ENCODE data around the gene OTUB2. TPM values are rescaled to one million over a fixed set of nuclear protein-coding genes. Genes with fewer than 3 reads are reported as not detected.

The OTUB2 gene
- total RNA-seq, 2 donors from 2014 or later, result 2.2 to 2.7 TPM

GRCh38 chr14:93991649-93992048 lies 34.5 kb upstream of the OTUB2 start:
- H3K27ac ChIP-seq, result no peak overlapping the region

GRCh38 chr14:93993382-93993781 lies 32.8 kb upstream of the OTUB2 start:
- H3K27me3 ChIP-seq, result no peaks in the 10 kb centered on the region
- H3K27ac ChIP-seq, result no peak overlapping the region
- no peaks in the 10 kb centered on the region for H3K9me3 ChIP-seq
- TF ChIP-seq CTCF (IDR thresholded peaks at IDR 0.05), result no peak
- DNase-seq, result no peak
- H3K9ac ChIP-seq (ENCODE audit: low read depth in 2 of 2, low read length in 2 of 2), result no peak overlapping the region
- H3K36me3 ChIP-seq, result no peaks in the 10 kb centered on the region
- intact Hi-C loops (cut with DNase I), result no loop called here
- H3K4me3 ChIP-seq, result no peak overlapping the region
- no peaks in the 10 kb centered on the region for H3K4me1 ChIP-seq

More at GRCh38 chr14:93991649-93992048, 34.5 kb upstream of the OTUB2 start:
- H3K4me3 ChIP-seq, result no peak overlapping the region
- intact Hi-C loops (cut with DNase I), result no loop called here
- H3K27me3 ChIP-seq, result no peaks in the 10 kb centered on the region
- H3K9me3 ChIP-seq, result no peaks in the 10 kb centered on the region
- H3K36me3 ChIP-seq, result no peaks in the 10 kb centered on the region
- no peak overlapping the region for H3K9ac ChIP-seq (ENCODE audit: low read depth in 2 of 2, low read length in 2 of 2)
- no peak for DNase-seq
- no peak for TF ChIP-seq CTCF (IDR thresholded peaks at IDR 0.05)
- no peaks in the 10 kb centered on the region for H3K4me1 ChIP-seq

GRCh38 chr14:93994919-93995682 lies 31.0 kb upstream of the OTUB2 start:
- H3K27me3 ChIP-seq, result no peaks in the 10 kb centered on the region
- H3K36me3 ChIP-seq, result no peaks in the 10 kb centered on the region
- no peak for TF ChIP-seq CTCF (IDR thresholded peaks at IDR 0.05)
- no peaks in the 10 kb centered on the region for H3K9me3 ChIP-seq
- no peak overlapping the region for H3K27ac ChIP-seq
- H3K4me1 ChIP-seq, result no peaks in the 10 kb centered on the region
- intact Hi-C loops (cut with DNase I), result no loop called here
- no peak overlapping the region for H3K9ac ChIP-seq (ENCODE audit: low read depth in 2 of 2, low read length in 2 of 2)
- no peak overlapping the region for H3K4me3 ChIP-seq
- DNase-seq, result no peak

GRCh38 chr14:93996130-93996695 lies 29.9 kb upstream of the OTUB2 start:
- TF ChIP-seq CTCF (IDR thresholded peaks at IDR 0.05), result no peak
- no peak overlapping the region for H3K27ac ChIP-seq
- intact Hi-C loops (cut with DNase I), result no loop called here

GRCh38 chr14:93997082-93997481 lies 29.1 kb upstream of the OTUB2 start, which contains the start of gene CCDC197:
Gene CCDC197 (plus strand): TSS chr14:93997301. CDS start chr14:93998132, 831 bp downstream.
- no peak within 1 kb of the TSS for H3K27ac ChIP-seq
- H3K27me3 ChIP-seq, result no peaks in the 10 kb centered on the region

More at GRCh38 chr14:93996130-93996695, 29.9 kb upstream of the OTUB2 start:
- no peak overlapping the region for H3K4me3 ChIP-seq
- no peak overlapping the region for H3K9ac ChIP-seq (ENCODE audit: low read depth in 2 of 2, low read length in 2 of 2)
- H3K4me1 ChIP-seq, result no peaks in the 10 kb centered on the region
- no peaks in the 10 kb centered on the region for H3K9me3 ChIP-seq
- no peaks in the 10 kb centered on the region for H3K36me3 ChIP-seq
- H3K27me3 ChIP-seq, result no peaks in the 10 kb centered on the region
- DNase-seq, result no peak

More at GRCh38 chr14:93997082-93997481, 29.1 kb upstream of the OTUB2 start, which contains the start of gene CCDC197:
- Histone ChIP-seq H3K4me3 (no peak within 1 kb of the TSS), H3K4me1 (no peaks in the 10 kb centered on the region), H3K9ac (ENCODE audit: low read depth in 2 of 2, low read length in 2 of 2) (no peak within 1 kb of the TSS), H3K9me3 (no peaks in the 10 kb centered on the region), H3K36me3 (no peaks in the 10 kb centered on the region)
- TF ChIP-seq CTCF (IDR thresholded peaks at IDR 0.05), result no peak
- intact Hi-C loops (cut with DNase I), result no loop called here
- DNase-seq, result no peak

Data from colonic mucosa (tissue), 4 donors.